ENCODE measurements around the gene MRGPRF. TPM values are rescaled to one million over a fixed set of nuclear protein-coding genes. Genes with fewer than 3 reads are reported as not detected.

MRGPRF gene
- total RNA-seq, 6 experiments from 2014 or later, result 1.6 to 3.4 (median 2.0) TPM

GRCh38 chr11:69002570-69003231 lies 10.3 kb downstream of the MRGPRF start:
- Histone ChIP-seq H3K36me3 (no peaks in the 10 kb centered on the region), H3K27ac (no peak overlapping the region), H3K4me1 (peaks cover 0 to 36% (median 9%) of the 10 kb centered on the region in 4 donors), H3K27me3 (no peaks in the 10 kb centered on the region), H3K9me3 (no peaks in the 10 kb centered on the region), H3K4me3 (no peak overlapping the region)
- no peak for TF ChIP-seq CTCF (IDR thresholded peaks at IDR 0.05)
- no peak for TF ChIP-seq POLR2A (IDR thresholded peaks at IDR 0.05)
- ATAC-seq (no peak), DNase-seq (peak in 1 of 3 donors; percentile 40)
- intact Hi-C loops (cut with DNase I), result no loop called here
- 100% methylated on average over 1 of the region's 13 CpGs for WGBS (ENCODE audit: insufficient coverage, low coverage, low lambda C conversion rate, missing lambda C conversion rate)

- ATAC-seq (no peak), DNase-seq (no peak)
- Histone ChIP-seq H3K36me3 (no peaks in the 10 kb centered on the region), H3K27me3 (no peaks in the 10 kb centered on the region), H3K4me3 (no peak overlapping the region), H3K4me1 (peaks cover 0 to 32% (median 7%) of the 10 kb centered on the region in 4 donors), H3K9me3 (no peaks in the 10 kb centered on the region), H3K27ac (no peak overlapping the region)
- WGBS (ENCODE audit: insufficient coverage, low coverage, low lambda C conversion rate, missing lambda C conversion rate), result 79% methylated on average over 5 of the region's 6 CpGs
- TF ChIP-seq CTCF (IDR thresholded peaks at IDR 0.05), result no peak
- no peak for TF ChIP-seq POLR2A (IDR thresholded peaks at IDR 0.05)
- intact Hi-C loops (cut with DNase I), result no loop called here
These were observed 10.9 kb downstream of the MRGPRF start for GRCh38 chr11:69002110-69002569.

GRCh38 chr11:69001243-69002081 lies 11.6 kb downstream of the MRGPRF start:
- ATAC-seq (peak in 1 of 4 donors; percentile 5), DNase-seq (peak in 1 of 3 donors; percentile 48)
- TF ChIP-seq POLR2A (IDR thresholded peaks at IDR 0.05) (no peak), CTCF (IDR thresholded peaks at IDR 0.05) (no peak)
- H3K4me1 ChIP-seq, result peaks cover 0 to 25% (median 3%) of the 10 kb centered on the region in 4 donors
- no peaks in the 10 kb centered on the region for H3K36me3 ChIP-seq
- H3K4me3 ChIP-seq, result no peak overlapping the region
- WGBS (ENCODE audit: insufficient coverage, low coverage, low lambda C conversion rate, missing lambda C conversion rate), result 86% methylated on average over 10 of the region's 23 CpGs
- no peaks in the 10 kb centered on the region for H3K27me3 ChIP-seq
- intact Hi-C loops (cut with DNase I), result no loop called here
- no peaks in the 10 kb centered on the region for H3K9me3 ChIP-seq
- peak overlapping the region; percentile 48 to 88 (median 69) for H3K27ac ChIP-seq

- TF ChIP-seq POLR2A (IDR thresholded peaks at IDR 0.05) (no peak), CTCF (IDR thresholded peaks at IDR 0.05) (peak; percentile 44 to 74 (median 48))
- intact Hi-C loops (cut with DNase I), result no loop called here
- H3K36me3 ChIP-seq, result no peaks in the 10 kb centered on the region
- ATAC-seq, result peak; percentile 84 to 92 (median 88)
- peaks cover 0 to 21% (median 3%) of the 10 kb centered on the region in 4 donors for H3K4me1 ChIP-seq
- no peaks in the 10 kb centered on the region for H3K27me3 ChIP-seq
- 26% methylated on average over 8 of the region's 8 CpGs for WGBS (ENCODE audit: insufficient coverage, low coverage, low lambda C conversion rate, missing lambda C conversion rate)
- peak overlapping the region; percentile 49 to 88 (median 69) for H3K27ac ChIP-seq
- no peaks in the 10 kb centered on the region for H3K9me3 ChIP-seq
- no peak overlapping the region for H3K4me3 ChIP-seq
- DNase-seq, result peak in 2 of 3 donors; percentile 72 to 77
These were observed 12.2 kb downstream of the MRGPRF start for GRCh38 chr11:69000831-69001242.
